HepG2 (cell line): ENCODE data around the gene DAPK3. TPM values are rescaled to one million over a fixed set of nuclear protein-coding genes. Genes with fewer than 3 reads are reported as not detected.

Experiments used
- BHLHE40 ChIP-seq: IDR thresholded peaks from 2 replicates; pipeline ENCODE4 v1.6.1; 2011; ENCODE audit warnings: low read length, improper control_type of control experiment
- HINFP ChIP-seq: sonication (generic); formaldehyde crosslinking; IDR thresholded peaks from 2 replicates; pipeline ENCODE4 v1.4.0; 2020; ENCODE audit warnings: low read depth, mild to moderate bottlenecking, missing genetic modification reagents
- IRF9 ChIP-seq: sonication (generic); formaldehyde crosslinking; IDR thresholded peaks from 2 replicates; pipeline ENCODE4 v1.8.0; 2022; ENCODE audit warnings: missing genetic modification reagents, mild to moderate bottlenecking, borderline replicate concordance
- LCORL ChIP-seq, 2 experiments: fragments of 450-650 bp in 1 of 2; sonication (generic) in 1 of 2; formaldehyde crosslinking in 1 of 2; IDR thresholded peaks; 2 replicates each; pipeline versions ENCODE4 v1.5.0 to v1.6.1; 2017 to 2020; ENCODE audit warnings: antibody characterized with exemption in 1 of 2, missing genetic modification reagents in 1 of 2
- MAFG ChIP-seq: sonication (generic); formaldehyde crosslinking; IDR thresholded peaks from 2 replicates; pipeline ENCODE4 v1.5.1; 2020; ENCODE audit warnings: mild to moderate bottlenecking, missing genetic modification reagents
- POGK ChIP-seq: sonication (generic); formaldehyde crosslinking; conservative IDR thresholded peaks from 2 replicates; pipeline ENCODE4 v1.8.0; 2022; ENCODE audit warnings: mild to moderate bottlenecking, moderate library complexity, missing genetic modification reagents
- RFXAP ChIP-seq: sonication (generic); formaldehyde crosslinking; IDR thresholded peaks from 2 replicates; pipeline ENCODE4 v1.4.0; 2020; ENCODE audit warnings: missing genetic modification reagents, borderline replicate concordance
- ZKSCAN1 ChIP-seq: fragments of 150-350 bp; IDR thresholded peaks from 2 replicates; pipeline ENCODE4 v1.6.1; 2014; ENCODE audit warnings: low read length
- ZNF235 ChIP-seq: sonication (generic); formaldehyde crosslinking; IDR thresholded peaks from 2 replicates; pipeline ENCODE4 v1.8.1; 2023; ENCODE audit warnings: mild to moderate bottlenecking, missing genetic modification reagents, borderline replicate concordance
- ZNF619 ChIP-seq: sonication (generic); formaldehyde crosslinking; IDR thresholded peaks from 2 replicates; pipeline ENCODE4 v1.4.0; 2020; ENCODE audit warnings: mild to moderate bottlenecking, missing genetic modification reagents
- polyA plus RNA-seq, 8 experiments: library from polyadenylated mRNA; depleted of rRNA in 3 of 8; stranded (reverse) in 7 of 8; unstranded in 1 of 8; fragments of >200 nt; fragmentation: Illumina TruSeq in 4 of 8; extraction: Trizol in 4 of 8; gene quantifications; 2 replicates each; pipeline versions ENCODE4 v1.2.1 to v1.2.3, GENCODE V29; 2011 to 2016; ENCODE audit warnings: low read depth in 4 of 8, missing spikeins in 1 of 8, mixed read lengths in 1 of 8; ENCODE audit not compliant: insufficient read depth in 1 of 8
- total RNA-seq, 5 experiments: library from RNA; depleted of rRNA; stranded (reverse); fragments of >200 nt; fragmentation: Illumina TruSeq; extraction: Trizol; gene quantifications; 2 replicates each; pipeline ENCODE4 v1.2.3, GENCODE V29; 2016; ENCODE audit warnings: low read depth in 1 of 5
- TF ChIP-seq, protein P1 (sequence below): sonication (generic); formaldehyde crosslinking; IDR thresholded peaks from 2 replicates; pipeline ENCODE4 v1.4.0; 2020; ENCODE audit warnings: low read depth, missing genetic modification reagents
- TF ChIP-seq, protein P2 (sequence below): sonication (generic); formaldehyde crosslinking; IDR thresholded peaks from 2 replicates; pipeline ENCODE4 v1.8.0; 2022; ENCODE audit warnings: missing genetic modification reagents, mild to moderate bottlenecking, inconsistent platforms, borderline replicate concordance

The DAPK3 gene
- total and polyA plus RNA-seq, 2 of the 13 experiments (the other 11 are each of a cell fraction or from before 2014, with no cell fraction given) = 30.5 to 37.3 TPM

DNA sequence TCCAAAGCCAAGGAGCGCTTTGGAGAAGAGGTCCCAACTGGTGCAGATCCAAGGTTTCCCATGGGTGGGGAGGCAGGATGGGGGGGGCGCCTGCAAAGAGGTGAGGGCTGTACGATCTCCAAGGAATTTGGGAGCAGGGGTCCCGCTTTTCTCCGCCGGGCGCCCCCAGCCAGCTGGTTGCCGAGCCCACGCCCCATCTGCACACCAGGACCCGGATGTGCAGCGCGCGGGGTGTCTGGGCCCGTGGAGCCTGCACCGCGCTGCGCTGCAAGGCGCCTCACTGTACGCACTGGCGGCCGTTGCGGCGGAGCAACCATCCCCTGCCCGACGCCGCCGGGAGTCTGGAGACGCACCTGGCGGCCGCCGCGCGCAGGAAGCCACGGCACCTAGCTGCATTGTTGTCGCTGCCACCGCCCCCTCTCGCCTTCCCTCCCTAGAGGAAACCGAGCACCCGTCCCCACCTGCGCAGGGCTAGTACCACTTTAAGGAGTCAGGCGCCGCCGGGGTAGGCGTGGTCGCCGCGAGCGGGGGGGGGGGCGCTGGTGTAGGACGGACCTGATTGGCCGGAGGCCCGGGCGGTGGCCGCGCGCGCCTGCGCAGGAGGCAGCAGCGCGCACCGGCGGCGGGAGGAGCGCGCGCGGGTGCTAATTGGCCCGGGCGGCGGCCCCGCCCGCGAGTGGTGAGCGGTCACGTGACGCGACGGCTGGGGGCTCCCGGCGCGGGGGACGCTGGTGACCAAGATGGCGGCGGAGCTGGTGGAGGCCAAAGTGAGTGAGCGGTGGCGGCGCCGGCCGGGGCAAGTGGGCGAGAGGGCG lies 36.3 kb upstream of the DAPK3 start, which contains the start of gene PIAS4 (continued):
- TF ChIP-seq ZNF235 (CRISPR knock-in tag) = peak; percentile 64; the same call in 1 of the 2 replicates
- 0 out of 2 replicates have a peak, but pooled peaks have one; percentile 34 for TF ChIP-seq HINFP (CRISPR knock-in tag)
- TF ChIP-seq LCORL (IDR thresholded peaks at IDR 0.05) = no peak
- peak; percentile 49; the same call in 1 of the 2 replicates for TF ChIP-seq LCORL (CRISPR knock-in tag; IDR thresholded peaks at IDR 0.05)
- TF ChIP-seq RFXAP (CRISPR knock-in tag) = 0 out of 2 replicates have a peak, but pooled peaks have one; percentile 64
- peak; percentile 45; the same call in 1 of the 2 replicates for TF ChIP-seq IRF9
- TF ChIP-seq POGK (CRISPR knock-in tag) = peak; percentile 87
- no peak for TF ChIP-seq MAFG (CRISPR knock-in tag)
- no peak for TF ChIP-seq ZKSCAN1
- TF ChIP-seq, protein P1, sequence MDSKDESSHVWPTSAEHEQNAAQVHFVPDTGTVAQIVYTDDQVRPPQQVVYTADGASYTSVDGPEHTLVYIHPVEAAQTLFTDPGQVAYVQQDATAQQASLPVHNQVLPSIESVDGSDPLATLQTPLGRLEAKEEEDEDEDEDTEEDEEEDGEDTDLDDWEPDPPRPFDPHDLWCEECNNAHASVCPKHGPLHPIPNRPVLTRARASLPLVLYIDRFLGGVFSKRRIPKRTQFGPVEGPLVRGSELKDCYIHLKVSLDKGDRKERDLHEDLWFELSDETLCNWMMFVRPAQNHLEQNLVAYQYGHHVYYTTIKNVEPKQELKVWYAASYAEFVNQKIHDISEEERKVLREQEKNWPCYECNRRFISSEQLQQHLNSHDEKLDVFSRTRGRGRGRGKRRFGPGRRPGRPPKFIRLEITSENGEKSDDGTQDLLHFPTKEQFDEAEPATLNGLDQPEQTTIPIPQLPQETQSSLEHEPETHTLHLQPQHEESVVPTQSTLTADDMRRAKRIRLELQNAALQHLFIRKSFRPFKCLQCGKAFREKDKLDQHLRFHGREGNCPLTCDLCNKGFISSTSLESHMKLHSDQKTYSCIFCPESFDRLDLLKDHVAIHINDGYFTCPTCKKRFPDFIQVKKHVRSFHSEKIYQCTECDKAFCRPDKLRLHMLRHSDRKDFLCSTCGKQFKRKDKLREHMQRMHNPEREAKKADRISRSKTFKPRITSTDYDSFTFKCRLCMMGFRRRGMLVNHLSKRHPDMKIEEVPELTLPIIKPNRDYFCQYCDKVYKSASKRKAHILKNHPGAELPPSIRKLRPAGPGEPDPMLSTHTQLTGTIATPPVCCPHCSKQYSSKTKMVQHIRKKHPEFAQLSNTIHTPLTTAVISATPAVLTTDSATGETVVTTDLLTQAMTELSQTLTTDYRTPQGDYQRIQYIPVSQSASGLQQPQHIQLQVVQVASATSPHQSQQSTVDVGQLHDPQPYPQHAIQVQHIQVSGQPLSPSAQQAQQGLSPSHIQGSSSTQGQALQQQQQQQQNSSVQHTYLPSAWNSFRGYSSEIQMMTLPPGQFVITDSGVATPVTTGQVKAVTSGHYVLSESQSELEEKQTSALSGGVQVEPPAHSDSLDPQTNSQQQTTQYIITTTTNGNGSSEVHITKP (CRISPR knock-in tag) = peak; percentile 65; the same call in 1 of the 2 replicates
- TF ChIP-seq, protein P2, sequence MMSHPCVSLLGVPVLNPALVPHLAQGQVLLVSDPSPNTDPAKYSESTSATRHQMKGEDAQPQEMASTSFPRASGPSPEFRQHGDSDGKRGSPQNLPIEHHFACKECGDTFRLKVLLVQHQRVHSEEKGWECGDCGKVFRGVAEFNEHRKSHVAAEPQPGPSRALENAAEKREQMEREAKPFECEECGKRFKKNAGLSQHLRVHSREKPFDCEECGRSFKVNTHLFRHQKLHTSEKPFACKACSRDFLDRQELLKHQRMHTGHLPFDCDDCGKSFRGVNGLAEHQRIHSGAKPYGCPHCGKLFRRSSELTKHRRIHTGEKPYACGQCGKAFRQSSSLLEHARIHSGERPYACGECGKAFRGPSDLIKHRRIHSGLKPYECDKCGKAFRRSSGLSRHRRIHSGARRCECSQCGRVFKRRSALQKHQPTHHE (CRISPR knock-in tag) = 0 out of 2 replicates have a peak, but pooled peaks have one; percentile 60
- TF ChIP-seq BHLHE40 = peak; percentile 95
- peak; percentile 92 for TF ChIP-seq ZNF619 (CRISPR knock-in tag)
